Activated T-cell treated with anti-CD3 and anti-CD28 coated beads for 1 hour (primary cell): ENCODE data around the gene DCAF8L2.
"Not testable (repeated sequence)": the region's sequence is repeated elsewhere in the genome, so short reads cannot be mapped to it uniquely, and the experiment has no call there.

ENCODE experiments used
- DNase-seq: peaks from one replicate; pipeline ENCODE4 v3.0.0-alpha.2; 2020; ENCODE audit warnings: low read depth

DCAF8L2 gene

GRCh38 chrX:27590044-27590443 lies at the start of gene DCAF8L2:
DCAF8L2 (plus strand) TSS chrX:27590344; CDS start chrX:27746896, 156,552 bp downstream.
- DNase-seq: no peak

- DNase-seq: not testable (repeated sequence)
Measured at GRCh38 chrX:27541161-27541560, 49.0 kb upstream of the DCAF8L2 start.

GRCh38 chrX:27548624-27549023 lies 41.5 kb upstream of the DCAF8L2 start:
- DNase-seq: no peak

DNA sequence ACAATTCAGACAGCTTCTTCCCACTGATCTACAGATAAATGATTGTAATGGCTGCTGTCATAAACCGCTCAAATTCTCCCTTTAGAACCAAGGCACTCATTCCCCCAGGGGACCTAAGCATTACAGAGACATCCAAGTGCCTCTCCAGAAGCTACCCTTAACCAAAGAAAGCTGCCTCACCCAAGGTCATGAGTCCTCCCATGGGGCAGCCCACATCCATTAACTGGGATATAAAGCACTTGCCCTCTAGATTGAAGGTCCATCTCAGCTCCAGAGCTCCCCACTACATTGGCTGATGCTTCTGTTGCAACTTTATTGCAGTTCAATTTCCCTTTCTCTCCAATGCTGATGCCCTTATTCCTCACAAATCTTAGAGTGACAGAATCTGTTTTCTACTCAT lies 40.5 kb upstream of the DCAF8L2 start:
- DNase-seq: no peak

DNA sequence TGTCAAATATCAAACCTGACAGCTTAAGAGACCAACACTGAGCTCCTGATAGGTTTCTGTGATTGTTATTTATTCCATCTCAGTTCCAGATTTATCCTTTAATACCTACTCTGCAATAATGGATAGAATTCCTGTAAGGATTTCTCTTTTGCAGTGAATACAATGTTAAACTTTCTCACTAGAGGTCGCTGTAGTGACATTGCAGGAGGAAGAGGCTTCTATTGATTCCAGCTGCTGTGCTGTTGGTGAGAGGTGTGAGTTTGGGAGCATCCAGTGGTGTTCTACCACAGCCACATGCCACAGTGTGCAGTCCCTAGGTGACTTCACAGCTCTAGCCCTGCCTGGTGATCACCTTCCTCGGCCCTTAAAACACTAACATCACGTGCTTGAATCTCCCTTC lies 34.6 kb upstream of the DCAF8L2 start:
- DNase-seq: no peak

- DNase-seq: no peak
Measured at GRCh38 chrX:27565992-27566391, 24.2 kb upstream of the DCAF8L2 start.

- DNase-seq: no peak
Measured at GRCh38 chrX:27571164-27571563, 19.0 kb upstream of the DCAF8L2 start.

GRCh38 chrX:27575565-27575964 lies 14.6 kb upstream of the DCAF8L2 start:
- DNase-seq: no peak

DNA sequence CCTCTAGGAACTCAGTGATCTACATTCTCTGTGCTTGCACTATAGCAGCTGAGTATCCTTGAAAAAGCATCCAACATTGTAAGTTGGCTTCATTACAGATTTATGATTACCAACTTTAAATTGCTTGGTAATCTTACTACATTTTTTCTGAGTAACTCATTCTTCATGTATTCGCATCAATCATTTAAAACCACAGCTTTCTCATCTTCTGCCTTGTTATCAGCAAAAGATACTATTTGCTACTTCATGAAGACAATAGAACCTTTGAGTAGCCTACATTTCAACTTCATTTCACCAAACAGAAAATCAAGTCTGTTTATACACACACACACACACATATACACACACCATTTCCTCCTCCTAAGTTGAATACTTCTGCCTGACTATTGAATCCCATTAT lies 6.2 kb upstream of the DCAF8L2 start:
- DNase-seq: no peak

- DNase-seq: no peak
Measured at GRCh38 chrX:27591938-27592337, 1.8 kb downstream of the DCAF8L2 start.

GRCh38 chrX:27597508-27597907 lies 7.4 kb downstream of the DCAF8L2 start:
- no peak for DNase-seq

DNA sequence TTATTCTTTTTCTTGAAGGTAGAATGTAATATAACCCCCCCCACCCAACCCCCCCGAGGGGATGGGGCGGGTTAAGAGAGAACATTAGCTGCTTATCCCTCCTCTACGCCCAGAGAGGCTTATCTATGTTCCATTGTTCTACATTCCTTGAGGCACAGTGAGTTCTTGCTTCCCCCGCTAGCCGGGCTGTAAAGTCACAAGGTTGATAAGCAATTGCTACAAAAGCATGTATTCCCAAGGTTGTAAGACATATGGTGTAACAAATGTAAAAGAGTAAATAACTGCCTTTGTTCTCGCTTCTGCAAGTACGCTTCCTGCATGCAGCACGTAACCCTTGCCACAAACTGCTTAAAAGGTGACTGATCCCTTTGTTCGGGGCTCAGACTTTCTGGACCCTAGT lies 8.2 kb downstream of the DCAF8L2 start:
- DNase-seq: no peak

DNA sequence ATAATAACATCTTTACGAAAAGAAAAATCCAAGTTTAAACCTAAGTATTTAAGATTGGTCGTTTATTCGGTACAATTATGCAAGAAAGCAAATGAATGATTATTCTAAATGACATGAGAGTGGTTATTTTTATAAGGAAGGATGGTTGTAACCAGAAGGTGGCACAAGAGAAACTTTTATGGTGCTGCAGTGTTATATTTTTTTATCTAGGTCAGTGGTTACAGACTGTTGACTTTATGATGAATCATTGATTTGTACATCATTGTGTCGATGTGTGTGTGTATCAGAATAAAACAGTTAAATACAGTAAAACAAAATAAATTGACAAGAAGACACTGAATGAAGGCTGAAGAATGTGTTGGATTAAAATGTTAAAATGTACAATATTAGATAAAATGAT lies 9.8 kb downstream of the DCAF8L2 start:
- no peak for DNase-seq

- DNase-seq: no peak
Measured at GRCh38 chrX:27600686-27601085, 10.5 kb downstream of the DCAF8L2 start.

GRCh38 chrX:27608671-27609070 lies 18.5 kb downstream of the DCAF8L2 start:
- no peak for DNase-seq

- no peak for DNase-seq
Measured at GRCh38 chrX:27619459-27619858, 29.3 kb downstream of the DCAF8L2 start.

DNA sequence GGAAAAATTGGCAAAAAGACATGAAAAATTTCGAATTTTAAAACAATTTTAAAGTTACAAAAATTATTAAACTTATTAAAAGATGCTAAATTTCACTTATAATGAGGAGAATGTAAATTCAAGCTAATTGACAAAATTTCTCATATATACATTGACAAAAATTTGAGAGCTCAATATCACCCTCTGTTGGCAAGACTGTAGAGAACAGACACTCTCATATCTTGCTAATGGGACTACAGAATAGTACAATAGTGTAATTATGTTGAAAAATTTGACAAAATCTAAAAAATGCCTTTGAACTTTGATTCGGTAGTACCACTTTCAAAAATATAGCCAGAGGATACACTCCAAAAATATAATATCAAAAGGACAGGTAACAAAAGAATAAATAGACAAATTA lies 29.8 kb downstream of the DCAF8L2 start:
- no peak for DNase-seq

- no peak for DNase-seq
Measured at GRCh38 chrX:27622883-27623282, 32.7 kb downstream of the DCAF8L2 start.

- DNase-seq: no peak
Measured at GRCh38 chrX:27626066-27626465, 35.9 kb downstream of the DCAF8L2 start.

GRCh38 chrX:27633328-27633727 lies 43.2 kb downstream of the DCAF8L2 start:
- DNase-seq: no peak

DNA sequence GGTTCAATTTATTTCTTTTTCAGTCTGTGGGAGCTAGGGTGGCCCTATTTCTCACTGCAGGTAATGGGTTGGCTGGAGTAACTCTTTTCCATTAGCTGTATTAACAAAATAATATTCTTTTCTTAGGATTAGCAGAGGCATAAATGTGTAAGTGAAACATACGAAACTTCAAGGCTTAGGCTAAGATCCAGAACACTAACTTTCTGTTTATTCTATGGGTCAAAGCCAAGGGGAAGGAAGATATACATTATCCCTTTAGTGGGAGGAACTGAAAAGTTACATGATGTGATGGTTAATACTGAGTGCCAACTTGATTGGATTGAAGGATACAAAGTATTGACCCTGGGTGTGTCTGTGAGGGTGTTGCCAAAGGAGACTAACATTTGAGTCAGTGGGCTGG lies 66.4 kb downstream of the DCAF8L2 start:
- no peak for DNase-seq

DNA sequence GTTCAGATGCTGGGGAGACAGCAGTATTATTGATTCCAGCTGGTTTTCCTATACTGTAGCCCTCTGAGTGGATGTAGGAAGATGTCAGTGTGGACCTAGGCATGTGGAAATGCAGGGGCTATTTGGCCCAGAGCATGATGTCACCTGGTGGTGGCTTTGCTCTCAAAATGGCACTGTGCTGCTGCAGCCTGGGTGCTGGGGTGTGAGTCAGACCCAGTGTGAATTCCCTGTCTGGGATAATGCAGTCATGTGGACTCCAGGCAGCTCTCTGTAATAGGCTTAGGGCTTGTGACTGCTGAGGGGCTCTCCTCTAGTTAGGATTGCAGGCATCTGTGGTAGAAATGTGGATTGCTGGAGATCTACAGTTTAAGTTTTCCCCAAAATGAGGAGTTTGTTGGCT lies 70.7 kb downstream of the DCAF8L2 start:
- no peak for DNase-seq

DNA sequence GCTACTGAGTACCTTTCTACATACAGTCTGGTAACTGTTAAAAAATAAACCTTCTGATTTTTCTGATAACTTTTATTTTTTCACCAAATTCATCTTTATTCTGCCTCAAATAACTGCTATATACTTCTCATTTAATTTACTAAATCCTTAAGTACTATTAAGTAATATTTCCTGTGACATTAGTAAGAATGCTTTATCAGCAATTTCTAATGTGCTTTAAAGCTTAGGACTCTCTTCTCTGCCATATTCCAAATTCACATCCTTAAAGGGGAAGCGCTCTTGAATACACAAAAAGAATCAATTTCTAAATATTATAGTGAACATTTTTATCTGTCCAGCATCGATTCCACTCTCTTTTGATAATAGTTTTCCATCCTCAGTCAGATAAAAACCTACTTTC lies 81.1 kb downstream of the DCAF8L2 start:
- DNase-seq: no peak

GRCh38 chrX:27674491-27674890 lies 84.3 kb downstream of the DCAF8L2 start:
- no peak for DNase-seq

DNA sequence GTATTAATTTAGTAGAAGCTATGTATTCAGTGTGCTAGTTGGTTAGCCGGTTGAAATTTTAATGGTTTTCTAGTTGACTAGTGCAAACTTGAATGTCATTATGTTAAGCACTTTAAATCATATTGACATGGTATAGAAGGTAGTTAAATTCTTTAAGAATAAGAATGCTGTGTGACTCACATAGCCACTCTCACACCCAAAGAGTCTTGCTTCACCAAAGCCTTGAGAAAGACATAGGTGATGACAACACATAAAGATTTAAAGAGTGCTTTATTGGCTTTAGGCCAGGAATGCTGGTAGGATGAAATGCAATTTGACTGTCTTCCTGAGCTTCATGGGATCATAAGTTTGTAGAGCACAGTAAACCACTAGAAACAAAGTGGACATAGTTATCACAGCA lies 85.3 kb downstream of the DCAF8L2 start:
- DNase-seq: no peak
